ENCODE data around the gene PRDM15.

Gene PRDM15, protein sequence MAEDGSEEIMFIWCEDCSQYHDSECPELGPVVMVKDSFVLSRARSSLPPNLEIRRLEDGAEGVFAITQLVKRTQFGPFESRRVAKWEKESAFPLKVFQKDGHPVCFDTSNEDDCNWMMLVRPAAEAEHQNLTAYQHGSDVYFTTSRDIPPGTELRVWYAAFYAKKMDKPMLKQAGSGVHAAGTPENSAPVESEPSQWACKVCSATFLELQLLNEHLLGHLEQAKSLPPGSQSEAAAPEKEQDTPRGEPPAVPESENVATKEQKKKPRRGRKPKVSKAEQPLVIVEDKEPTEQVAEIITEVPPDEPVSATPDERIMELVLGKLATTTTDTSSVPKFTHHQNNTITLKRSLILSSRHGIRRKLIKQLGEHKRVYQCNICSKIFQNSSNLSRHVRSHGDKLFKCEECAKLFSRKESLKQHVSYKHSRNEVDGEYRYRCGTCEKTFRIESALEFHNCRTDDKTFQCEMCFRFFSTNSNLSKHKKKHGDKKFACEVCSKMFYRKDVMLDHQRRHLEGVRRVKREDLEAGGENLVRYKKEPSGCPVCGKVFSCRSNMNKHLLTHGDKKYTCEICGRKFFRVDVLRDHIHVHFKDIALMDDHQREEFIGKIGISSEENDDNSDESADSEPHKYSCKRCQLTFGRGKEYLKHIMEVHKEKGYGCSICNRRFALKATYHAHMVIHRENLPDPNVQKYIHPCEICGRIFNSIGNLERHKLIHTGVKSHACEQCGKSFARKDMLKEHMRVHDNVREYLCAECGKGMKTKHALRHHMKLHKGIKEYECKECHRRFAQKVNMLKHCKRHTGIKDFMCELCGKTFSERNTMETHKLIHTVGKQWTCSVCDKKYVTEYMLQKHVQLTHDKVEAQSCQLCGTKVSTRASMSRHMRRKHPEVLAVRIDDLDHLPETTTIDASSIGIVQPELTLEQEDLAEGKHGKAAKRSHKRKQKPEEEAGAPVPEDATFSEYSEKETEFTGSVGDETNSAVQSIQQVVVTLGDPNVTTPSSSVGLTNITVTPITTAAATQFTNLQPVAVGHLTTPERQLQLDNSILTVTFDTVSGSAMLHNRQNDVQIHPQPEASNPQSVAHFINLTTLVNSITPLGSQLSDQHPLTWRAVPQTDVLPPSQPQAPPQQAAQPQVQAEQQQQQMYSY

DNA sequence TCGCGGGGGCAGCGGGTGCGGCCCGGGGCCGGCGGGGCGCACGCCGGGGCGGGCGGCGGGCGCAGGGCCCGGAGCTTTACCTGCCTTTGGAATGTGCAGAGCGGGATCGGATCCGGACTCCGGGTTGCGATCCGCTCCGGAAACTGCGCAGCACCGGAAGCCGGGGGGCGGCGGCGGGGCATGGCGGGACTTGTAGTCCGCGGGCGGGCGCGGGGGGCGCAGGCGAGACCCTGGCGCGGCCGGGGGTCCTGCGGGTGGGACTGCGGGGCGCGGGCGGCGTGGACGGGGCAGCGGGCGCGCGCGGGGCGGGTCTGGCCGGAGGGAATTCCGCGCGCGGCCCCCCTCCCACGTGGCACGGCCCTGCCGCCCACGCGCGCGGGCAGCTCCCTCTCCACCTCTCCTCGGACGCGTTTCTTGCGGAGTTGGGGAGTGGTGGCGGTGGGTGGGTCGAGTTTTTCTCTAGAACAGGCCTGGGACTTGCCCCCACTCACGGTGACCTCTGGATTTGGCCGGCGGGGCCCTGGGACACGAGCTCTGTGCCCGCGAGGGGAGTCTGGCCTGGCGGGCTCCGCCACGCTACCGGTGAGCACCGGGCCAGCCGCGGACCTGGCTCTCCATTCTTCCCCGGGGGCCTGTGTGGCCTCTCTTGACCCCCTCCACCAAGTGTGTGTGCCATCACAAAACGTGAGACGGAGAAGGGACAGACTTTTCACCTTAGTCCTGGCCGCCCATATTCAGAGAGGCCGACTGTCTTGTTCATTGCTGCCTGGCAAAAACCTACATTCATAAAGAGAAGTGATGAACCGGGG is at the start of gene PRDM15:
TSS of gene PRDM15 (minus strand) at position 155 of the 809 bp plus-strand sequence. CDS start 18,981 bp downstream, outside the sequence.
- peak; percentile 74 for DNase-seq

DNA sequence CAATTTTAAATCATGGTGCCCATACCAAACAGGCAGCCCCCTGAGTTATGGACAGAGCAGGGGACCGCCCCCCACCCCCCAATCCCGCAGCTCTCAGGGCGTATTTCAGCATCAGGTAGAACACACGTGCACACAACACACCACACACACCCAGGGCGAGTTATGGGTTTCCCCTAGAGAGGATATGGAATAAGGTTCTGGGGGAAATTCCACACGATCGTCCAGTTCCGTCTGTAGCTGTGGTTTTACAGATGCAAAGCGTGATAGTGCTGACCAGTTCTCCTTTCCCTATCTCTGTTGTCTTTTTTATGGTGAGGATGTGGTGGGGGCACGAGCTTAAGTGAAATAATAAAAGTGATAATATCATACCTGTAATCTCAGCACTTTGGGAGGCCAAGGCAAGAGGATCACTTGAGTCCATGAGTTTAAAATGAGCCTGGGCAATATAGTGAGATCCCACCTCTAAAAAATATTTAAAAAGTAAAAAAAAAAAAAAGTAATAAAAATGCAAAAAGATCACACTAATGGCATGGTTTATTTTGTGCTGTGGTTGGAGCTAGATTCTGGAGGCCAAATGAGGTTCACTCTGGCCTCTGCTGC is 49.6 kb upstream of the PRDM15 start:
- DNase-seq, result no peak

DNA sequence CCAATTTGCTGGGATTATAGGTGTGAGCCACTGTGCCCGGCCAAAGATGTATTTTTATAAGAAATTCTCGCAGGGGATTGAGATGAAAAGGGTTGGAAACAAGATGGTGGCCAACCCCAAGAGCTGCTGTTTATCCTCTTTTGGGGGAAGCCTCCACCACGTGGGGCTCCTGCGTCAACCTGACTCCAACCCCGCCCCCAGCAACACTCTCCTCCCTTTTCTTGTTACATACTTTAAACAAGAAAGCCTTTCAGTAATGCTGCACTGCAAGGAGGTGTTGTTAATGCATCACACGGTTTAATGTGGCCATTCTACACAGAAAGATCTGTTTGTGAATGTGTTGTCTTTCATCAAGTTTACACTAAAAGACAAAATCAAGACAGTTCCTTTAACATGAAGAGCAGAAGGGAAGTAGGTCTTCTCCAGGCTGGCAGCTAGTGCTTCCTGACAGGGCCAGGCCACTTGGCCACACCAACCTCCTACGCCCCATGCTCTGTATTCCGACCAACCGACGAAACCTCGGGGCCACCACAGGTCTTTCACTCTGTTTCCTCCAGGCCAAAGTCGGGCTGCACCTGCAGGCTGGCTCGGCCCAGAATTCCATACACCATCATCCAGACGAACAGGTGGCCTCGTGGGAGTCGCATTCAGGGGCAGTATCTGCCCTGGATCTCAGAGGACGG is 48.7 kb upstream of the PRDM15 start:
- DNase-seq, result no peak

DNA sequence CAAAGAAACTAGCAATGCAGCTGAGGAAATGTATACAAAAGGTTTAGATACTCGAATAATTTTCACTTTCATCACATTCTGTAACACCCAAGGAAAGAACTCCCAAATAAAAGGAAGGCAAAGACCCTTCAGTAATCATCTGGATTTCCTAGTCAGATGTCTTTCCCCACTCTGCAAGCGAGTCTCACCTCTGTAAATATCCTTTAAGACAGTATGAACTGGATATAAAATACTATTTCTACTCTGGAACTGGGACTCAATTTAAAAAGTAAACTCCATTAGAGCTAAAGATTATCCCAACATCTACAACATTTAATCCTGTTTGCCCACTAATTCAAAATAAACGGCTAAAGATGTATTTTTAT is 47.6 kb upstream of the PRDM15 start:
- no peak for DNase-seq

DNA sequence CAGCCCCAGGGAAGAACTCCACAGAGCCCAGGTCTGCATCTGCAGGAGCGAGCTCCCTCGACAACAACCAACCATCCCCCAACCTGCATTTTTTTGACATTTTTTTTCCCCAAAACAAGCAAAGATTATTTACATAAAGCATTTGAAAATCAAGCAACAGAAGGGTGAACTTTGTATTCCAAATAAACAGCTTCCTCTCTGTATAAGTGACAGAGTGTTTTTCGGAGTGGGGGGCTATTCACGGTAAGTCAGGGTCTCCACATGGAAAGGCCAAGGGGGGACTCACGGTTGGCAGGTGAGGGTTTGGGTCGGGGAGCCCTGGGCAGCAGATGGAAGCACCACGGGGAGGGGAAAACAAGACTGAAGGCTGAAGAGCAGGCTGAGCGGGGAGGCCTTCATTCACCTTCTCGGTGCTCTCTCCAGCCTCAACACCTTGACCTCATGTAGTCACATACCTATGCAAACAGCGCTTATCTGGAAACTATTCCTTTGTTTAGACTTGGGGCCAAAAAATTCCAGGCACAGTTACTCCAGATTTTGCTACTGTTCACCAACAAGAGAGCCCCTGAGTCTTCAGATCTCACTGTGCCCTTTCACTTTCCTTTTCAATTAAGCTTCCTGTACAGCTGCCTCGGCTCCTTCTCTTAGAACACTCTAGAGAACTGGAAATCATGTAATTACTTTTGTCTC is 47.1 kb upstream of the PRDM15 start:
- DNase-seq, result no peak

DNA sequence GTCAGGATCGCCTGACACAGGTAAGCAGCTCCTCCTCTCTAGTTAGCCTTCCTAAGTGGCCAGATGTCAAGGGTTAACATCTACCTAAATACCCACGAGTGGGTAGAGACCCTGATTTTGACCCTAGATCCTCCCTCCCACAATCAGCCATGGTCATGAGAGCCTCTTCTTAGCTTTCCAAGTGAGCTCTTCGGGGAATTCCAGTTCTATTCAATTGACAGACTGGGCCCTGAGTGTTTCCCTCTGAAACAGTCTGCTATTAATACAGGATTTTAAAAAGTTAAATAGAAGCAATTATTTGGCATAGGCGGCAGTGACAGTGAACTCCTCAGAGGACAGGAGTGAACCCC is 46.6 kb upstream of the PRDM15 start:
- DNase-seq, result no peak

DNA sequence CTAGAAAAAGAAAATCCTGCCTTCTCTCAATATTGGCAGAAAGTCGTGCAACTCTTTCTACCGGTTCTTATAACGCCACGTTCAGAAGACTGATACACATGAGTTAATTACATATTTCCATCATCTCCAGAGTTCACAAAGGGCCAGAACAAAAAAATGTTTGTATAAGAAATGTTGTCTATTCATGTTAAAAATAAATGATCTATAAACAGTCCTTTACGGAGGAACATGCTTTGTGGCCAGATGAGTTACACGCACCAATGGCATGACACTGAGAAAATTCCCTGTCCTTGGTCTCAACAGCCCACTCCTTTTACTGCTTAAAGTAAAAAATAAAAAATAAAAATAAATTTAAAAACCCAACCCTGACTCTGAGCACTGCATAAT is 45.2 kb upstream of the PRDM15 start:
- no peak for DNase-seq

DNA sequence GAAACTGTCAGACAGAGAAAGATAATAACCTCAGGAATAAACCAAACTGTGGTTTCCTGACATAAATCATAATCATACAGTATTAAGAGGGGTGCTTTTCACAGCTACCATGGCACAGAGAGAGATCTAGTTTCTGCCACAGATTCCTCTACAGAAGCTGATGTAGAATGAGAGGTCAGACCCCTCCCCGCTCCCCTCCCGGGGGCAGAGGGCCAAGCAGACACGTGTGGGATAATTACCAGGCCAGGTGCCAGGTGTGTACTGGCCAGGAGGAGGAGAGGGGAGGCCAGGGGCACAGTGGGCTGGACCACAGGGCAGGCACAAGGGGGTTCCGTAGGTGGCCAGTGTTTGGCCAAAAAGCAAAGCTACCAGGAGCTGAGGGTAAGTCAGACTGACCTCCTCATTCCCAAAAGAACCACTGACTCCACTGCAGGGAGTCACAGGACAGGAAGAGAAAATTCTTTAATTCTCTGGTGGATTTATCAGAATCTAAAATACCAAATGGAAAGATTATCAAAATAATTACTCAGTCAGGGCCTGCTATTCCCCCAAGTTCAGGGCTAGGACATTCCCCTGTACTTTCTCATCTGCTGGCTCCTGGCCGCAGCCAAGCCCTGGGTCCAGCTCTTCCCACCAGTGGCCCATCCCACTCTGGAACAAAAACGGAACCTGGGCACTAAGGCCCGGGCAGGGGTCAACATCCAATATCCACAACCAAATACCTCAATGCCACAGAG is 44.7 kb upstream of the PRDM15 start:
- no peak for DNase-seq

DNA sequence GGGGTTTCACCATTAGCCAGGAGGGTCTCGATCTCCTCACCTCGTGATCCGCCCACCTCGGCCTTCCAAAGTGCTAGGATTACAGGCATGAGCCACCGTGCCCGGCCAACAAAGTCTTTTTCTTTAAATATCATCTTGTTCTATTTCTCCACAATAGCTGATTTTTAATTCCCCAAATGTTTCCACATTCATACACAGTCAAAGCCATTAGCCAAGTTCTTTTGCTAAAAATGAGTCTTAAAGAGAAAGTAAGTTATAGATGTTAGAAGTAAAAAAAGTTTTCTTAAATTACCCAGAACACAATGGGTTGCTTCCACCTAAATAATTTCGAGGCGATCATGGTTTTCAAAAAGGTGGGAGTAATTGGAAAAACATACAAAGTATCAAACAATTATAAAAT is 44.0 kb upstream of the PRDM15 start:
- DNase-seq, result no peak

DNA sequence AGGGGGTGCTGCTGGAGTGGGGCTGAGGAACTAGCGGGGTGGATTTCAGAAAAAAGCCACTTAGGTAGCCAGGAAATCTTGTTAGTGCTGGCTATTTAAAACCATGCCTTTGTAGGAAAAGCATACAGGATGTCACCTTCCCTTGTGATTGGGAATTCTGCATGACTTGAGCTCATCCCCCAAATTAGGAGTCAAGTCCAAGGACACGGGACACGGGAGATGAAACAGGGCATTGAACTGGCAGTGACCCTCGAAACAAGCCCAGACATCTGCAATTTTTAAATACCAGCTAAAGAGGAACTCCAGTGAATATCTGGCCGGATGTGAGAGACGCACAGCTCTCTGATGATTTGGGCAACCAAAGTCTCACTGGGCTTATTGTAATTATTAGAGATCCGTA is 41.9 kb upstream of the PRDM15 start:
- no peak for DNase-seq

DNA sequence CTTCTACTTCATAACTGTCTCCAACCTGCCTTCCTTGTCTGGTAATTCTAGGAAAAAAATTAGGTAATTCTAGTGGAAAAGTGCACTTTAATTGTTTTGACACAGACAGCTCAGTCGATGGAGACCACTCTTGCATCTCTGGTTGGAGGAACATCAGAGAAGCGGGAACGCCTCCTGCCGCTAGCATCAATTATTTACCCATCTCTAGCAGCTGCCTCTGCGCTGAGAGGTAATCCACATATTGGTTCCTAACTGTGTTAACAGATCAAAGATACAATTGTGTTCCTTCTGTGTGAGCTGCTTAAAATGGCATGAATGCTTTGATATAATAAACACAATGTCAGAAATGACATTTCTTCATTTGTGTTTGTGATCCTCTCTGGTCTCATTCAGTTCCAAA is 41.3 kb upstream of the PRDM15 start:
- DNase-seq, result no peak

DNA sequence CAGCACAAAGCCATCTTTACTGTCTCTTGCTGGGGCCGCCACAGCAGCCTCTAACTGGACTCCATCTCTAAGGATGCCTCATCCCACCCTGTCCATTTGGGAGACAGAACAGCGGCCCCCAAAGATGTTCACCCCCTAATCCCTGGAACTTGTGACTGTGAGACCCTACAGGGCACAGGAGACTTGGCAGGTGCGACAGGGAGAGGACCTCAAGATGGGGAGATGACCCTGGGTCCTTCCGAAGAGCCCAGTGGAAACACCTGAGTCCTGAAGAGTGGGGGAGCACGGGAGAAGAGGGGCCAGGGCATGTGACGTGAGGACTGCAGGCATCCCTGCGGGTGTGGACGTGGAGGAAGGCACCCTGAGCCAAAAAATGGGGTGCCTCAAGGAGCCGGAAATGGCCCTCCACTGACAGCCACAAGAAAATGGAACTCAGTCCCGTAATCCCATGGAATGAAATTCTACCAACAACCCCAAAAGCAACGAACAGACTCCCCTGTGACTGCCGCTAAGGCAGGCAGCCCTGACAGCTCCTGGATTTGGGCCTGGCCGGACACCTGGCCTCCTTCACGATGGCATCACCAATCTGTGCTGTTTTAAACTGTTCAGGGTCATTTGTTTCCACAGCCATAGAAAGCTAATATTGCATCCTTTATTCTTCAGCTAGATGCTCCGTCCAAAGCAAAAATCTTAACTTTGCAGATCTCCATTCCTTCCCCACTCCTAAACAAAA is 40.7 kb upstream of the PRDM15 start:
- no peak for DNase-seq

DNA sequence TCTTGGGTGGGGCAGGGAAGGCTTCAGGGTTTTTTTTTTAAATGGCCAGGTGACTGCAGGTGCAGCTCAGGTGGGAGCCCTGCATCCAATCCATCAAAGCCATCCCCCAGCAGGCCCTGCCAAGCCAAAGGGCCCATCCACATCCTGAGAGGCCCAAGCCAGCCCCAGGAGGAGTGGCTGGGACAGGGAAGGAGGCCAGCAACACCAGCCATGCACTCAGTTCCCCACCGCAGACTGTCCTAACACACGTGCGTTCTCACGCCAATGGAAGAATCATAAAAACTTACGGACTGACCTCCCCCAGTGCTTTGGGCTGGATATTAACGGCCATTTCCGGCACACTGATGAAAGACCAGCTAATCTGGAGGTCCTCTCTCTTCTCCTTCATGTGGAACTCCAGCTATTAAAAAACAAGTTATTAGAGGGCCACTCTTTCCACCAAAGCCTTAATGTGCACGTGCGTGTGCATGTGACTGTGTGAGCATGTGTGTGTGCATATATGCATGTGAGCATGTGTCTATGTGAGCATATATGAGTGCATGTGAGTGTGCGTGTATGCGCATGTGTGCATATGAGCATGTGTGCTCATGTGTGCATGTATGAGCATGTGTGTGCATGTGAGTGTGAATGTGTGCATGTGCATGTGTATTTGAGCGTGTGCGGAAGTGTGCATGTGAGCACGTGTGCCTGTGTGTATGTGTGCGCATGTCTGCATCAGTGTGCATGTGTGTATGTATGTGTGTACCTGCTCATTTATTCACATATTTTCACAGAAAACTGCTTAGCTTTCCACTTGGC is 39.6 kb upstream of the PRDM15 start:
- no peak for DNase-seq

DNA sequence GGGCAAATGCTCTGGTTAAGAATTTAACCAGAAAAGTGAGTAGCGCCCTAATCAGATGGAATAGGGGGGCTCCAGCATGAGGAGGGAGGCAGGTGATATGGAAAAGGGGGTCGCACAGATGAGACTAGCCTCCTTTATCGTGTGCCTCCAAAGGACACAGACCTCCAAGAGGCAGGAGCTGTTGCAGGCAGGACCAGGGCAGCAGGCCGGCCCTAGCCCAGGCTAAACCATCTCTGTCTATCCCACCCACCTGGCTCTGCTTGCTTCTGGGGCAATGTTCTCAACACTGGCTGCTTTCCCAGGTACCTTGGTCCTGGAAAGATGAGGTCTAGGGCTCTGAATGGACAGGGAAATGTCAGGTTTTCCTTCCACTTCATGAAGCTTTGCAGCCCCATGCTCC is 38.4 kb upstream of the PRDM15 start:
- no peak for DNase-seq

DNA sequence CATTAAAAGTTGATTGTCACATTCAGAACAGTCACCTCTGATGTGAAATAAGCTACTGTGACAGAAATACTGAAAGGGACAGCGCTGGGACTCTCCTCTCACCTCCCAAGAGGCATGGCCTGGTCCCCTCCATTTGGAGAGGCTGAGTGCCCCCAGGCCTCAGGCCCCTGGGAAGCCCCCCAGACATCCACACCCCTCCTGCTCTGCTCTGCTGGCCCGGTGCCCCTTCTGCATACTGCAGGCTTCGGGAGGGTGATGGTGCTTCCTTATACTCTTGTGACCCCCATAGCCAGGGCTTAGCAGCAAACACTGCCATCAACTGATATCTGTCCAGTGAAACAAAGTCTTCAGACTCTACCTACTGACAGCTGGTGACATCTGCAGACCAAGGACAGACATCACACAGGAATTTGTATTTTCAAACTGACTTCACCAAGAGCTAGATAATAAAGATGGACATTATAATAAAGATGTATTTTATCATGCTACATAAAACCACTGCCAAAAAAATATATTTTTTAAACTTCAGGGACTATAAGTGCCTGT is 37.8 kb upstream of the PRDM15 start:
- DNase-seq, result no peak

DNA sequence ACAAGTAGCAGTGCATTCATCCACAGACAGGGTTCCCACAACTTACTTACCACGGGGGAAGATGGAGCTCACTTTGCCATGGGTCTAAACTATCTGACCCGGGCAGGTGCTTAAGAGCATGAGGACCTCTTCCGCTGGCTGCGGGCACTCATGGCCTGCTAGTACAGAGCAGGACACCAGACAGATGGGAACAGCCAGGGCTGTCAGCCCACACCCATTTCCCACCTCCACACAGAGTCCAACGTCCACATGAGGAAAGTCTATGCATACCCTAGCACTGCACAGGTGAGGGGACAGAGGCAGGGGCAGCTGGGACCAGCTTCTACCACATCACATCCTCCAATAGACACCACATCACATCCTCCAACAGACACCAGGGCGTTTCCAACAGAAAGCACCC is 35.8 kb upstream of the PRDM15 start:
- DNase-seq, result no peak

DNA sequence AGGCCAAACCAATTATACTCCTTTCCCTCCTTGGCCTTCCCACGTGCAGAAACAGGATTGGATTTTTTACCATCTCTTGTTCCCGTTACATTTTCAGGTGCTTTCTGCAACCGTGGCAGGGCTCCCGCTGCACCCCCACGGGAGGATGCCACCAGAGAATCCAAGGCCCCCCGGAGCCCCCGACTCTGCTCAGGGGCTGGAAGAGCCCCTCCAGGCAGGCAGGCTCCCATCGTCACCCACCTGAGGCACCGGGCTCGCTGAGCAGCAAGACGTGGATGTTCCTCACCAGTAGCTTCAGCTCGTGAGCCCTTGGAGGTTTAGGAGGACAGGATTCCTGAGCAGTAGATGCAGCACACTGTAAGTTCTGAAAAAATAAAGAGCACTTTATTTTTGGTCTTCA is 35.2 kb upstream of the PRDM15 start:
- DNase-seq, result no peak

DNA sequence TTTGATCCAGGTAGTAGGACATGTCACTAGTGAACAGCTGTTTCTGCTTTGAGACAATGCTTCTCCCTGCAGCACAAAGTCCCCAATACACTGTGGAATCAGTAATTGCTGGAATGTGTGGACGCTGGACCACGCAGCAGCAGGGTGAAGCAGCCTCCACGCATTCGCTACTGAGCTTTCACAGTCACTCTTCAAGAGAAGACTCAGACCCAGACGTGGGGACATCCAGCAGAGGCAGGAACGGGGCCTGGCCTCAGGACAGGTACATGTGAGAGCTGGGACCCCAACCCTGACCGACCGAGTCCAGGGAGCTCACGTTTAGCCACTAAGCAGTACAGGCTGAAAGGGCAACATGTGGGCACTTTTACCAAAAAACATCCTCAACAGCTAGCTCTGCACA is 34.1 kb upstream of the PRDM15 start:
- DNase-seq, result no peak

DNA sequence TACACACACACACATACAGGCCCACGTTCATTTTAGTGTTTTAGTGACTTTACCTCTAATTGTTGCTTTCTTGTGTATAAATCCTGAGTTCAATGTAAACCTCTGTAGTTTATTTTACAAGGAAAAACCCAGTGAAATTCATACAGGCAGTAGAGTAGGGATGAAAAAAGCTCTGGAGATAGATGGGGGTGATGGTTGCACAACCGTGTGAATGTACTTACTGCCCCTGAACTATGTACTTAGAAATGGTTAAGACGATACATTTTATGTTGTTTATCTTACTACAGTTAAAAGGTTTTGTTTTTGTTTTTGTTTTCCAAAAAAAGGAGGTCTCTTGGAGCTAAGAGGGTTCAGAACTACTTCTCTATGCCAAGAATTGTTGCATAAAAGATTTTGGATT is 29.7 kb upstream of the PRDM15 start:
- DNase-seq, result no peak

Measured in activated CD4-positive, alpha-beta T cell treated with anti-CD3 and anti-CD28 coated beads, Interleukin-2, amount 50 U/mL, for 1 hour (primary cell).